HG03565 (cell line): ENCODE results near the gene ARMC9.
"Not testable (repeated sequence)": the region's sequence is repeated elsewhere in the genome, so short reads cannot be mapped to it uniquely, and the experiment has no call there.

Experiments used
- ATAC-seq: cut with Tn5 transposase; IDR thresholded peaks from one replicate; pipeline ENCODE4 v1.9.1; 2021; ENCODE audit warnings: mild to moderate bottlenecking, moderate library complexity; ENCODE audit not compliant: unreplicated experiment

The ARMC9 gene, protein sequence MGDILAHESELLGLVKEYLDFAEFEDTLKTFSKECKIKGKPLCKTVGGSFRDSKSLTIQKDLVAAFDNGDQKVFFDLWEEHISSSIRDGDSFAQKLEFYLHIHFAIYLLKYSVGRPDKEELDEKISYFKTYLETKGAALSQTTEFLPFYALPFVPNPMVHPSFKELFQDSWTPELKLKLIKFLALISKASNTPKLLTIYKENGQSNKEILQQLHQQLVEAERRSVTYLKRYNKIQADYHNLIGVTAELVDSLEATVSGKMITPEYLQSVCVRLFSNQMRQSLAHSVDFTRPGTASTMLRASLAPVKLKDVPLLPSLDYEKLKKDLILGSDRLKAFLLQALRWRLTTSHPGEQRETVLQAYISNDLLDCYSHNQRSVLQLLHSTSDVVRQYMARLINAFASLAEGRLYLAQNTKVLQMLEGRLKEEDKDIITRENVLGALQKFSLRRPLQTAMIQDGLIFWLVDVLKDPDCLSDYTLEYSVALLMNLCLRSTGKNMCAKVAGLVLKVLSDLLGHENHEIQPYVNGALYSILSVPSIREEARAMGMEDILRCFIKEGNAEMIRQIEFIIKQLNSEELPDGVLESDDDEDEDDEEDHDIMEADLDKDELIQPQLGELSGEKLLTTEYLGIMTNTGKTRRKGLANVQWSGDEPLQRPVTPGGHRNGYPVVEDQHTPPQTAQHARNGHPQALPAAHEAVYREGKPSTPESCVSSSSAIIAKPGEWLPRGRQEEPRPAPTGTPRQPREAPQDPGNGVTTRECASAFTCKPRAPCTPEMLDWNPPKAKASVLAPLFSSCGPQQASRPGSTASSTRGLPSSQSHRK

DNA sequence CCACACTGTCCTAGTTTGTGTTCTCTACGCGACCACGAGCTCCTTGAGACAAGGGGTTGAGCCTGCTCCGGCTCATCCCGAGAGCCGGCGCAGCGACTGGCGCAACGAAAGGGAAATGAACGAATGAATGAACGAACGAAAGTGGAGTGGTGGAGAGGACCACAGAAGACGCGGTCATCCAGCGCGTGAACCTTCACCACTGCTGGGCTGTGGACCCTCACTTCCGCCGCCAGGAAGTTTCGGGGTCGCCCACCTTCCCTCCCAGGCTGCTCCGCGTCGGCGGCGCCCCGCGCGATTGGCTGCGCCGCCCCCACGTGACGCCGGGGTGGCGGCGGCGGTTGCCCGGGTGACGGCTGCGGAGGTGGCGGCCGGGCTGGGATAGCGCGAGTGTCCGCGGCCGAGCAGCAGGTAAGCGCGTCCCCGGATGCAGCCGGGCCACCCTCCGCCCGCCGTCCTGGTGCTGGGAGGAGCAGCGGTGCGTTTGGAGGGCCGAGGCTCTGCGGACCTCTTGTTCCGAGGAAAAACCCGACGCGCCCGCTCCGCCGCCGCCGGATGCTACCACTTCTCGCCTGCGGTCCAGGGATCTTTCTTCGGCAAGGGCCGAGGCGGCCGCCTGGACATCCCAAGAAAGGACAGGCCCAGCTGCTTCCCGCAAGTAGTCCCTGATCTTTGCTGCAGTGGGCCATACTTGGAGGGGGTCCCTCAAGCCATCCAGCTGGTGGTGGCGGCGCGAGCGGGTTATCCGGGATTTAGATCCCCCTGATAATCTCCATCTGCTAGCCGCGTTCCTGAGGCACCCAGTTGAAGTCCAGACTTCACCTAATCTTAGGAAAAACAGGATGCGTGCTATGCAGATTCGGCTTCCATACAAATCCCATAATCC, at the start of gene ARMC9:
Gene ARMC9 (plus strand): TSS at position 341 of the 883 bp plus-strand sequence. CDS start 7,608 bp downstream, outside the sequence.
- ATAC-seq = peak; percentile 96

DNA sequence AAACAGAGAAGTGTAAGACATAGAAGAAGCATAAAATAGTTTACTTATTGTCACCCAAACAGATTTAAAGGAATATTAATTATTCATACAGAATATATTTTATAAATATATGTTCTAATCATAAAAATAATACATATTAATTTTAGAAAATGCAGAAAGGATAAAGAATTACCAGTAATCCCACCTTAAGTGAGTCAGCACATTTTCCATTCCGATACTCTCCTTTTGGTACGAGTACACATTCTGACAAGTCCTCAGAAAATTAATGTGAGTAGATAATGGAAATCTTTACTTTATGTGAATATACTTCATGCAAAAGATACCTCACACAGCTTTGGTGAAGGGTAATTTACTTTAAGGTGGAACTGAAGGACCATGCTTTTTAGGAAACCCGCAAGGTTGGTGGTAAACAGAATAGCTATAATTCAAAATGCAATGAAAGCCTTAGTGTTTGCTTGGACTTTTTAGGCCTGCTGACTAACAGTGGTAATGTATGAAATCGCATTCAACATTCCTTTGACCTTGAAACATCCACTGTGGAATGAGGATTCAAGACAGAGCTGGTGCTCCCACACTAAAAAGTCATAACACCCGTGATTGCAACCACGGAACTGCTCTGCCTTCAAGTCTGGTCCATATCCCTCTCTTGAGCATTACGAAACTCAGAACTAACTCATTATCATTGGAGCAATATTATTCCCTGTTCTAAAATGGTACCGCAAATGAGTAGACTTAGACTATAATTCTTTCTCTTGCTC, 45.5 kb upstream of the ARMC9 start:
- ATAC-seq = no peak

DNA sequence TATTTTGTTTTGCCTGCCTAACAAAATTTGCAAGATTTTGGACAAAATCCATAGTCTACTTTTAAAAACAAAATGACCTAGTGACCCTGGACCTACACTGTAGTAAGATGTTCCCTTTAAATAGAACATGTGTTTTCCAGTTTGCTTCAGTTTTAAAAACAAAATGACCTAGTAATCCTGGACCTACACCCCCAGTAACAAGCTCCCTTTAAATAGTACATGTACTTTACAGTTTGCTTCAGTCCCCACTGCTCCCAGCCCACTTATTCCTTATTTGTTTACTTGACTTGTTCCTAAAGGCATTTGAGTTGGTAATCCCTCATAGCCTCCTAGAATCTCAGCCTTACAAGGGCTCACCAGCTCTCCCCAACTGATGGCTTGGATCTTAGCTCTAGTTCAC, 39.1 kb upstream of the ARMC9 start:
- no peak for ATAC-seq

DNA sequence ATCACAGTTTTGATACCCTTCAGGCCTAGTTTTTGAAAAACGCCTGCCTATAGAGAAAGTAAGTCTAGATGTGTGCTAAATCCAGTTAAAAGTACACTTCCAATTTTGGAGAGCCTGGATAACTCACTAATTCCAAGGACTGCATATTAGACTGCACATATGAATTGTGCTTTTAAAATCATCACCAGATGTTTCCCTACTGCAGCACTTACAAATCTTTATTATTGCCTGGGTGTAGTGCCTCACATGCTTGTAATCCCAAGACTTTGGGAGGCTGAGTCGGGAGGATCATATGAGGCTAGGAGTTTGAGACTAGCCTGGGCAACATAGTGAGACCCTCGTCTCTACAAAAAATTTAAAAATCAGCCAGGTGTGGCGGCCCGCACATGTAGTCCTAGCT, 37.7 kb upstream of the ARMC9 start:
- no peak for ATAC-seq

DNA sequence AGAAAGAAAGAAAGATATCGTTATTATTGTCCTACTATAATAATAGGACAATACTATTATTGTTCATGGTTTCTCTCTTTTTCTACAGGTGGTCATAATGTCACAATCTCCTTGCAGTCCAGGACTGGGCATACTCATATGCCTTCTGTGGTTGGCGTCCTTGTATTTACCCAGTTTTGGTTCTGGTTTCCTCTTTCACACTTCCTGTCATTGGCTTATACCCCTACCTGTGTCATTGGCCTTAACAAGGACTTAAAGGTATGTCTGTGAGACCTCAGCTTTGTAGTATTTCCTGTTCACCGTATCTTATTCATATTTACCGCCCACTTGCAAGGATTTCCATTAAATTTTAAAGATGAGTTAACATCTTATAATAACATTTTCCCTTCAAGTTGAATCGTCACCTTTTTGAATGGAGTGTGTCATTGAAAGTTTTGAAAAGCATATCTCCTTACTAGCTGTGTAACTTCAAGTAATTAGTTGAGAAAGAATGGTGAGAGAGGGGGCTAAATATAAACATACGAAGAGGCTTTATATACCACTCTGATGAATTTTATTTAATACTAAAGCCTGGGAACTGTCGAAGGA, 37.1 kb upstream of the ARMC9 start:
- no peak for ATAC-seq

DNA sequence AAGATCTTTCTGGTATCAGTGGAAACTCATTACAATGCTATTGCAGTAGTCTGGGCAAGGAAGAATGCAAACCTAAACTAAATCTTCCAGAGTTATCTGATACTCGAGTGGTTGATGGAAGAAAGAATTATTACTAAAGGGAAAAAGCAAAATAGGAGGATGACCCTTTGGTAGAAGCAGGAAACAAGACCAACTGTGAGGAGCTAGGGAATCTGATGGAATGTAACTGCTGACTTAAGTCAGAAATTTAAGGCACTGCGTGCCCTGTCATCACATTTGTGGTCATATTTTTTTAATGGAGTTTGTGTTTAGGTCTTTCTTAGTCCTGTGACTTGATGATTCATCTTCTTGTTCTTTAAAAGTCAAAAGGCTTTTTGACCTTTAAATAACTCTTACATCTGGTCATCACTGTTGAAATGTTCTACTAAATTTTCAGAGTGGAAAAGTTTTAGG, 36.5 kb upstream of the ARMC9 start:
- ATAC-seq = no peak

DNA sequence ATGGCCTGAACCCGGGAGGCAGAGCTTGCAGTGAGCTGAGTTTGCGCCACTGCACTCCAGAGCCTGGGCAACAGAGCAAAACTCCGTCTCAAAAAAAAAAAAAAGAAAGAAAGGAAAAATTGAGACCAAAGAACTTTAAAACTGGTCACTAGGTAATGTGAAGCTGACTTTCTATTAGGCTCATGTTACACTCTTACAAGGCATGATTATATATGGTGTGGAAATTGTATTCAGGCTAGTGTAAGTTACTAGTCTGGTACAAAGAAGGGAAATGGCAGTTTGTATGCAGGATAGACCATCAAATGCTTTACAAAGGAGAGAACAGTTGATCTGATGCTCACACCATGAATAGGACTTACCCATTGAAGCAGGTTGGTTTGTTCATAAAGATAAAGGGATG, 35.4 kb upstream of the ARMC9 start:
- no peak for ATAC-seq

DNA sequence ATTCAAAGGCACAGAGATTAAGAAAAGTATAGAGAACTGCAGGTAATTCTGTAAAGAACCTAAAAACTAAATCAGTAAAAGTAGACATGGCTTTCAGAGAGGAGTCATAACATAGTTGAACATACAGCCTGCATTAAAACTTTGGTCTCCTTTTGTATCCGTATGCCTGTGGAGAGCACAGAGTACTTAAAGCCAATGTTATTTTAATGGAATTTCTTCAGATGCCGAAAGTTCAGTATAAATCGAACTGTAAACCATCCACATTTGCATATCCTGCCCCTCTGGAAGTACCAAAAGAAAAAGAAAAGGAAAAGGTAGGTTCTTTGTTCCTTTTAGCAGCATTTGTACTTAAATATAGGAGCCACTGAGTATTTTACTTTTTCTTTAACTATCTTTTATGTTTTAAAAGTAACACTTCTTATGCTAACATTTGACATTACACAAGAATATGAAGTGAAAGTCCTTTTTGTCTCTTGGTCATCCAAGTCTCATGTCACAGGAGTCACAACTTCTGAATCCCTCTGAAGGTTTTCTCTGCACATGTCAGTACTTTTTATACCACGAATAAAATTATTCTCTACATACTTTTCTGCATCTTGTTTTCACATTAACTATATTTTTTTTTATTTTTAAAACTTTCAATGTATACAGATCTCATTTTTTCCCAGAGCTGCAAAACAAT, 34.9 kb upstream of the ARMC9 start:
- ATAC-seq = no peak

DNA sequence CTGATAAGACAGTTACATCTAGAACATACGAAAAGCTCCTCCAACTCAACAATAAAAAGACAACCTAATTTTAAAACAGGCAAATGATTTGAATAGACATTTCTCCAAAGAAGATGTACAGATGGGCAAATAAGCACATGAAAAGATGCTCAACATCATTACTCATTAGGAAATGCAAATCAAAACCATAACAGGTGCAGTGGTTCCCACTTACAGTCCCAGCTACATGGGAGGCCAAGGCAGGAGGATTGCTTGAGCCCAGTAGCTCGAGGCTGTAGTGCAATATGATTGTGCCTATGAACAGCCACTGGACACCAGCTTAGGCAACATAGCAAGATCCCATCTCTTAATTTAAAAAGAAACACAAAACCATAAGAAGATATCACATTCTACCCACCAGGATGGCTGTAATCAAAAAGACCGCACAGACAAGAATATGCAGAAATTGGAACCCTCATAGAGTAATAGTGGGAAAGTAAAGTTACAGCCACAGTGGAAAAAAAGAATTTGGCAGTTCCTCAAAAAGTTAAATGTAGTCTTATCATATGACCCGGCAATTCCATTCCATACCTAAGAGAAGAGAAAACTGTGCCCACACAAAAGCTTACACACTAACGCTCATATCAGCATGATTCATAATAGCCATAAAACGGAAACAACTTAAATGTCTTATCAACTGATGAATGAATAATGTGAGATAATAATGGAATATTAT, 30.5 kb upstream of the ARMC9 start:
- no peak for ATAC-seq

DNA sequence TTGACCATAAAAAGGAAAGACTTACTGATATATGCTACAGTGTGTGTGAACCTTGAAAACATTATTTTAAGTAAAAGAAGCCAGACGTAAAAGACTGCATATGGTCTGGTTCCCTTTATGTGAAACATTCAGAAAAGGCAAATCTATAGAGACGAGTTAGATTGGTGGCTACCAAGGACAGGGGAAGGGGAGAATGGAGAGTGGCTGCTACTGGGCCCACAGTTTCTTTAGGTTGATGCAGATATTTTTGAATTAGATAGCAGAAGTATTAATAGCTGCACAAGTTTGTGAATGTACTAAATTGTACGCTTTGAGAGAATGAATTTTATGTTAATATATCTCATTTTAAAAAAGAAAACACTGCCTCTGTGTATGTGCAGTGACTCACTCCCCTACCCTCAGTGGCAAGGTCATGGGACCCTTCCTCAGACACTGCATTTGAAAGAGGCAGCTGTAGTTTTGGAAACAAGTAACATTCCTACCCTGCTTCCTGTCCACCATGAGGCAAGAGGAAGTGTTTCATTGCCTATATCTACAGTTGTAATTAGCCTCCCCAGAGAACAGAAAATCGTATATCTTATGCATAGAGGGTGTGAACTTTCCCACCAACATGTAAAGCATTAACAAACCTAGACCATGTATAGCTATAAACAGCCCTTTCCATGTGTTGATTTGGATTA, 29.8 kb upstream of the ARMC9 start:
- ATAC-seq = no peak

DNA sequence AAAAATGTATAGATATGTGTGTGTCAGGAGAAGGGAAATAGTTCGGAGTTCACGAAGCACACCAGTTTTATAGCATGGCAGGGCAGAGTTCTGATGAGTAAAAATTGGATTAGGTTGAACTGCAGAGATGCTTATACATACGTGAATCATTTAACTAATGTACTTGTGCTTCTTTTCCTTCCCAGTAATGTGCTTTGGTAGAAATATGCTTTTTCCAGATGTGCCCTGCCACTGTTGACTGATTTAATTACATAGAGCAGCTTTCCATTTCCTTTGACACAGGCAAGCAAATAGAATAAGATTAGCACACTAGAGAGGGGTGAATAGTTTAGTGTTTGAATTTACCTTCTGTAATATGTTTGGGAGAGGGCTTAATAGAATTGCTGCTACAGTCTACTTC, 28.9 kb upstream of the ARMC9 start:
- no peak for ATAC-seq

DNA sequence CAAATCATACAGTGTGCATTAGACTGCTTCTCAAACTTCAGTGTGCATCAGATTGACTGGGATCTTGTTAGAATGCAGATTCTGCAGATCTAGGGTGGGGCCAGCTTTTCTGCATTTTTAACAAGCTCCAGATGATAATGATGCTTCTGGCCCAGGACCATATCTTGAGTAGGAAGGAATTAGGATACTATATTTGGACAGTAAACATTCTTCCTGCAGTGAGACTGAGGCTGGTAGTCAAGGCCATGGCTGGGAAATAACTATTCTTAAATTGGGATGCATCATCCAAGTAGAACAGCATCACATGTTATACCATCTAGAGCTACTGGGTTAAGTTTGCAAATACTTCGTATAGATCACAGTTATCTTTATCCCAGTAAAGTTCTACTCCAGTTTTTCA, 28.4 kb upstream of the ARMC9 start:
- ATAC-seq = no peak

DNA sequence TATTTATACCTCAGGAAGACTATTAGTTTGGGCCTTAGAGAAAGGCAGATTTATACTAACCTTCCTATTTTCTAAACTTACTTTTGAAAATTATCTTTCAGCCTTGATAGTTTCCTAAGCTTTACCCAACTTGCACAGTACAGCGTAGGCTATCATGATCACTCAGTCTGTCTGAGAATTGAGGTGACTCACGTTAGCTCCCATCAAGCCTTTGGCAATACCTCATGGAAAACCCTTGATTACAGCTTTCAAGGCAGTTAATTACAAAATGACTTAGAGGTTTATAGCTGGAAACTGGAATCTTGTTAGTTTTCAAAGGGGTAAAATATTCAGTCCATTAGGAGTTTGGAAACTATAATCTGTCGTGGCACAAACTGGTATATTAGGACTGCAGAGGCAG, 26.4 kb upstream of the ARMC9 start:
- no peak for ATAC-seq

DNA sequence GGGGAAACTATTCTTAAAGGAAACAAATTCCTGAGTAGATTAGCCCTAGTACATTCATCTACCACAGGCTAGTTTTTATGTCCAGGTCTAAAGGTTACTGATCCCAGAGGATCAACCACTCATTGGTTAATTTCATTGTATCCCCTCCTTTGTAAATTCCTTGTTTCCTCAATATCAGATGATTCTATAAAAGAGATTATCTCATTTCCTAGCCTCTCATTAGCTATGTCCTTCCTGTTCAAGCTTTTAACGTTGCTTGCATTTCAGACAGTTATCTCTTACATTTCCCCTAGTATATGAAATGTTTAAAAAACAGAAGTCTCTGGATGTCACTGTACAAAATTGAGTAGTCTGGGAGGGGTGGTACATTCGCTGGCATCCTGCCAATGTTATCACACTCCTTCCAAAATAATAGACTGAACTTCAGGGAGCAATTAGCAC, 24.2 kb upstream of the ARMC9 start:
- ATAC-seq = no peak

DNA sequence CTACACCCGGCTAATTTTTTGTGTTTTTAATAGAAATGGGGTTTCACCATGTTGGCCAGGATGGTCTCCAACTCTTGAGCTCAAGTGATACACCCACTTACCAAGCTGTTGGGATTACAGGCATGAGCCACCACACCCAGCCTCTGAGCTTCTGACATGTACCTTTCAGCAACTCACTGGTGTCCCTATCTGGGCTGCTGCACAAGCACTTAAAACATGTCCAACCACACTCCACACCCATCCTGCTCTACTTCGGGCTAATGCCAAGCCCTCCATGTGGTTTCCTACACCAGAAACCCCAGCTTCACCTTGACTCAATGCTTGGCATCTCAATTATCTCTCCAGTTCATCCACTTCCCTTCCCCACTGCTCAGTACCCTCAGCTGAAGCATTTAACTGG, 22.4 kb upstream of the ARMC9 start:
- ATAC-seq = no peak

DNA sequence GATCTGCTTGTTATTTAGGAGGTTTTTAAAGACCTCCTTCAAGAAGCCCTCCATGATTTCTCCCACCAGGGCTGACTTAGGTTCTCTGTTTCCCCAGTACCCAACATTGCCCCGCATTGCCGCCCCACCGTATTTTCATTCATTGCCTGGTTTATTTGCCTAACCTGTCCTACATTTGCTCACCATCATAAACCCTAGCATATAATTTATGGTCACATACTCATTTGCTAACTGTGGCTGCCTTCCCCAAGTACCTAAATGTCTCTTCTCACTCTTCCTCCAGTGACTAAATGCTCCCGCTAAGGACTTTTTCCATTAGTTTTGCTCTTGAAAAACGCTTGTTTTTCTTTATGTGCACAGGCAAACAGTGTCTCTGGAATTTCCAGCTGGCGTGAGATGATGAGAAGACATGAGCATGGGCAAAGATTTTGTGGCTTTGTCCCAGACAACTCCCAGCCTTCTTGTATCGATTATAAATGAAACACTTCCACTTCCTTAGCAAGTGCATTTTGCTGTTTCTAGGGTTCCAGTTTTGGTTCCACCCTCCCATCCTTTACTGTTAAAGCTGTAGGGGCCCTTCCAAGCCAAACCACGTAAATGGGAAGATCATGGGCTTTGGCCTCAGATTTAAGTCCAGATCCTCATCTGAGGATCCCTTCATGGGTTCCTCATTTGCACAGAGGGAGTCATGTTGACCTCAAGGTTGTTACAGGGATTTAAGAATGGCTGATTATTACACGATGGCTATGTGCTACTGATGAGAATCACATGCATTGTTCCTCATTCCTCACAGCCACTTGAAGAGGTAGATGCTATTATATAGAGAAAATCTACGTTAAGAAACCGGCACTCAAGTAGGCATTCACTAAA, 21.0 kb upstream of the ARMC9 start:
- ATAC-seq = no peak

DNA sequence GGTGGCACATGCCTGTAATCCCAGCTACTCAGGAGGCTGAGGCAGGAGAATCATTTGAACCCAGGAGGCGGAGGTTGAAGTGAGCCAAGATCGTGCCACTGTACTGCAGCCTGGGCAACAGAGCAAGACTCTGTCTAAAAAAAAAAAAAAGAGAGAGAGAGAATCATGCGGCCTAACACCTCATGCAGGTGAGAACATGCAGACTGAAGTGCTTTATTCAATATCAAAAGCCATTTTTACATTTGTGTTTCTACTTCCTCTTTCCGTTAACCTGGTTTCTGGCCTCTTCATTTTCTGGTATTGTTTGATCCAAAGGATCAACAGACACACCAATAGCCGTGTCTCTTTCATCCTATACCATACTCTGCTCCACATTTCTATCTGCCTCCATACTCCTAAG, 19.6 kb upstream of the ARMC9 start:
- not testable (repeated sequence) for ATAC-seq
